ENCODE results near the gene UBE2H.
"Not testable (repeated sequence)": the region's sequence is repeated elsewhere in the genome, so short reads cannot be mapped to it uniquely, and the experiment has no call there.

UBE2H gene

GRCh38 chr7:129804890-129805719, 147.7 kb downstream of the UBE2H start:
- no peak for DNase-seq

DNA sequence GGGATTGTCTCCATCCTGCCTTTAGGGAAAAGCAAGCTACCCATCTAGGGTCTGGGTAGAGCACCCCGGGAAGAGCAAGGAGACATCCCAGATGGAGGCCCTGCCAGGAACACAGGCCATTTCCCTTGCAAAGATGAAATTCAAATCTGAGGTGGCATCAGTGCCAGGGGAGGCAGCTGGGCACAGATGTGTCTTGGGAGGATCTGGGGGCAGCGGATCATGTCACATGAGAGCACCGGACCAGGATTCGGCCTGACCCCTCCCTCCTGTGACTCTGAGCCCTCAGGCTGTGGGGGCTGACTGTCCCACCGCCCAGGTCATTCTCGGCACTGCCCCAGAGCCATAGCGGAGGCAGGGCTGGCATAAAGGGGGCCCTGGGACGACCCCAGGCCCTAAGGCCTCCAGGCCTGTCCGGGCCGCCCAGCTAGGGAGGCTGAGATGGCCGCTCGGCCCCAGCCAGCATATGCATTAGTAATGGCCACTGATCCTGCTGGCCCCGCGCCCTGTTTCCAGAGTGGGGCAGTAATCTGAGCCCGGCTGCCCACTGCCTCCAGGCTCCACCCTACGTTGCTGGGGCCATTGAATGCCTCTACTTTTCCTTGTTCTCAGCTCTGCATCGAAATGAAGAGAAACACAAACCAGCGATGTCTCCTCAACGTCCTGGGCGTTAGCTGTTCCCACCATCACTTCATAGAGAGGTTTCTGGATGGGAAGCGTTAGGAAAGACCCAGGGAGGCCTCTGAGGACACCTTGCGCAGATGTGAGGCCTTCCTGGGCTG, 148.5 kb downstream of the UBE2H start:
- no peak for DNase-seq

DNA sequence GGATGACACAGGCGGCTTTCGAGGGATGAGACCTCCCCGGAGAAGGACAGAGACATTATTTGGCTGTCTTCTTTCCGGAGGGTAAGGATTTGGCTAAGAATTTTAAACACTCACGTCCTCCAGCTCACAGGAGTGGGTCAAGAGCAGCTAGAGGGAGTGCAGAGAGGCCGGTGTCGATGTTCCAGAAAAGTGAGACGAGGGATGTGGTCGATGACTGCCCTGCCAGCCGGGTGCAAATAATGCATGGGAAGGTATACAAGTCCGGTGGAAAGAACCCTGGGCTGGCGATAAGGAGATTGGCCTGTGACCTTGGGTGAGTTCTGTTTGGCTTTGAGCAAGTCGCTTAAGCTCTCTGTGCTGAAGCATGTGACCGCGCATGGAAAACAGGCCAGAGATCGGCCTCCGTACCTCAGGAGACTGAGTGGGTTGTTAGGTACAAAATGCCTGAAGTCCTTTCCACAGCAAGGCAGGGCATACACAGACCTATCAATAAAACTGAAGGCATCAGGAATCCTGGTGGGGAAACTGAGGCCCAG, 149.1 kb downstream of the UBE2H start:
- no peak for DNase-seq

- no peak for DNase-seq
Measured at GRCh38 chr7:129801882-129802281, 150.9 kb downstream of the UBE2H start.

- no peak for DNase-seq
Measured at GRCh38 chr7:129800901-129801300, 151.9 kb downstream of the UBE2H start.

GRCh38 chr7:129799350-129799955, 153.3 kb downstream of the UBE2H start:
- no peak for DNase-seq

- DNase-seq: no peak
Measured at GRCh38 chr7:129798616-129799349, 154.0 kb downstream of the UBE2H start.

DNA sequence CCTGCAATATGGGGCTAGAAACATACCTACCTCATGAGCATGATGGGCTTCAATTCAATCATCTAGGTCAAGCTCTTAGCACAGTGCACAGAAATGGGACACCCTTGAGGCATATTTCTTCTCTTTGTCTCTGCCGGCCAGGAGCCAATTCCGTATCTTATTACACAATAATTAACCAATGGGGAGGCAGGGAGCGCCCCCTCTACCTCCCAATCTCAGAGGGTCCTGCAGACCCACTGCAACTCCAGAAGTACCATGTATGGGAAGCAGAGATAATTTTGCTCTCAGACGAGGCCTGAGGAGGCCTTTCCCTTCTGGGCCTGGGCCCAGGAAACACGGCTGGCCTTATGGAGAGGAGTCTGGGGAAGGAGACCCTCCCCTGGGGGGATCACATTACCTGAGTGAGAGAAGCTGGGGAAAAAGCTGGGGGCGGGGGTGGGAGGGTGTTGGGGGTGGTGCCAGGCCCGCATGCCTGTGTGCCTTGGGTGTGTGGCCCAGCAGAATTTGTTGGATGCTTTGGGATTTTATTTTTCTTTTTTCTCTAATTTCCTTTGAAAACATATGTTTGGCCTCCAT, 155.5 kb downstream of the UBE2H start:
- no peak for DNase-seq

DNA sequence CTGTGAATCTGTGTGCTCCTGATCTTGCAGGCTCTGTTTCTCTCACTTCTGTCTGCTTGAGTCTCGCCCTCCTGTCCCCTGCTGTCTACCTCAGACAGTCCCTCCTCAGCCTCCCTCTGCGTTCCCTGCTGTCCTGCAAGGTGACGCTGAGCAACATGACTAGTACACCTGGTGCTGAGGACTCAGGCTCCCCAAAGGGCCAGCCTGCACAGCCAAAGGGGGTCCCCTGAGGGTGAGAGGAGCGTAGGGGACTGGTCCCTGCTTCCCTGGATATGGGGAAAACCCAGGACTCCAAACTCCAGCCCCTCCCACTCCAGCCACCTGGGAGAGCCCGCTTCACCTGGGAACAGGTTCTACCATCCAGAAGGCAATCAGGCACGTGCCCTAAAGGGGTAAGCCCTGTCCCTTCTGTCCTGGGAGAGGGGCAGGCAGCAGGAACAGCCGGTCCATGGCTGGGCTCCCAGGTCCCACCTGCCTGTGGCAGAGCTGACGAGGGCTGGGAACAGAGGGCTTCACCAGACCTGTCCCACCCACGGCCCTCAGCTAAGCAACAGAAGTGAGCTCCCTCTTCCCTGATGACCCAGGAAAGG, 156.5 kb downstream of the UBE2H start:
- DNase-seq: no peak

DNA sequence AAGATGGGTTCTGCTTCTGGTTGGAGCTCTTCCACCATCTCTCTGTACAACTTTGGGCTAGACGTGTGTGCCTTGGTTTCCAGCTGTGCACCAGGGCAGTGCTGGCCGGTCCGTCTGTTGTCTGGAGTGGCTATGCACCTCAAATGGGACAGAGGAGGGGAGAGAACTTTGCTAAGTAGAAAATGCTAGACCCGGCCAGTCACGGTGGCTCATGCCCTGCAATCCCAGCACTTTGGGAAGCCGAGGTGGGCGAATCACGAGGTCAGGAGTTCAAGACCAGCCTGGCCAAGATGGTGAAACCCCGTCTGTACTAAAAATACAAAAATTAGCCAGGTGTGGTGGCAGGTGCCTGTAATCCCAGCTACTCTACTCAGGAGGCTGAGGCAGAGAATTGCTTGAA, 158.3 kb downstream of the UBE2H start:
- not testable (repeated sequence) for DNase-seq

DNA sequence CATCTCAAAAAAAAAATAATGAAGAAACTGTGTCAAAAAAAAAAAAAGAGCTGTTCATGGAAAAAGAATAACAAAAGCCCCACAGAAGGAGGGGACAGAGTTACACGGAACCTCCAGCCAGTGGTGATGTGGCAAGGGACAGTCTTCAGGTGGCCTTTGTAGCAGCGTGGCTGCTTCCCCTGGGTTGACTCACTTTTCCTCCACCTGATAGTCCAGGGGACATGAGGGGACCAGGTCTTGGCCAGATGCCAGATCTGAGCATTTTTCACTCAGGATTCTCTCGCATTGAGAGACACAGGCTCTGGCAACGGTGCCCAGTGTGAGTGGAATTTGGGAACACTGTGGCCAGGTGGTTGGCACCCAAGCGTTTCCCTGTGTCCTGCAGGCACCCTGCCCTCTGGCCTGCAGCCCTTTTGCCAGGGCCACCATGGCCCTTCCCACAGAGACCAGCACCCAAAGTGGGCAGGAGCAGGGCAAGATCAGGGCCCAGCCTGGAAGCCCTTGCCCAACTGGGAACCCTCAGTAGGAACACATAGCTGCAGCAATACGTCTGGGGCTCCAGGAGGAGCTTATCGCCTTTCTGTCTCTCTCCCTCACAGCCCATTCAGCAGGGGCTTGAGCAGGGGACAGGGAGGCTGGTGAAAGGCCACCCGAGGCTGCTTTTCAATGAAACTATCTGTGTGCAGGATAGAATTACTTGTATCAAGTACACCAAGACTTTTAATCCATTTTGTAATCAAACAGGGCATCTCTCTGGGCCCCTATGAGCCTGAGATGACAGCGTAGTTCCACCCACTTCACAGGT, 159.1 kb downstream of the UBE2H start:
- no peak for DNase-seq

DNA sequence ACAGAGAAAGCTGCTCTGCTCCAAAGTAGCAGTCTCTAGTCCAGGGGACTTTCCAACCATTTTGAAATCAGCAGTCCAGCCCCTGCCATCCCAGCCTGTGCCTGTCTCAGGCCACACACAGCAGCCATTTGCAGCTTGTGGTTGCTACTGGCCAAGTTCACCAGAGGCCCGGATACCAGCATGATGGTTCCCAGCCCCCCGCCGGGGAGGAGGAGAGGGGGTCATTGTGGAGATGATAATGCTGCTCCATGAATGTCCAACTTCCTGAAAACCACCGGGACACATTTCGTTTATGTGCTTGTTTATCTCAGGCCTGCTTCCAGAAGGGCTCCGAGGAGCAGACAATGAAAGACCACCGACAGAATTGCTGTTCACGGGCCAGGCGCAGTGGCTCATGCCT, 160.0 kb downstream of the UBE2H start:
- no peak for DNase-seq

DNA sequence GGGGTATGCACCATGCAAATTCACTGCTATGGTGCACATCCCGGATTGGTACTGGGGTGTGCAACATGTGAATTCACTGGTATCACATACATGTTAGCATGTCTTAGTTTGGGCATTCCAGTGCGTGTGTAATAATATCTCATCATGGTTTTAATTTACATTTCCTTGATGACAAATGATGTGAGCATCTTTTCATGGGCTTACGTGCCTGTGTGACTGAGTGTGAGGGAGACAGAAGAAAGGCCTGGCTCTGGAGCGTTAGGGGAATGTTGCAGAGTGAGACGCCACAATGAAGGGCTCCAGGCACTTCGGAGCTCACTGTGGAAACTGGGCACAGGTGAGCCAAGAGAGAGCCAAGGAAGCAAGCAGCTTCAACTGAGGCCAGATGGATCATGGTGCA, 162.6 kb downstream of the UBE2H start:
- DNase-seq: peak; percentile 53

DNA sequence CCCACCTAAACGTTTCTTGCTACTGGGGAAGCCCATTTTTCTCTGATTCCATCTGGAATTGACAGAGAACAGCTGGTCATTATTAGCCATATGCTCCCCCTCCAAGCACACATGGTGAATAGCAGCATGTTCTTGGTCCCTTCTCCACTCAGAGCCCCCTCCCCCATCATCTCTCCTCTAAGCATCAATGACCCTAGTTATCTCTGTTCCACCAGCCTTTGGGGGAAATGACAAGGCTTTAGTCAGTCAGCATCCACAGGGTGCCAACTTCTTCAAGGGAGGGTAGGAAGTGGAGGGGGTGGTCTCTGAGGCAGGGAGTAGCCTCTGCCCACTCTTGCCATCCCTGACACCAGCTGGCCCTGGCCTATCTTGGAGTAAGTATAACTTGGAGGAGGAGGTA, 163.1 kb downstream of the UBE2H start:
- DNase-seq: no peak

GRCh38 chr7:129789000-129789399, 163.8 kb downstream of the UBE2H start:
- no peak for DNase-seq

DNA sequence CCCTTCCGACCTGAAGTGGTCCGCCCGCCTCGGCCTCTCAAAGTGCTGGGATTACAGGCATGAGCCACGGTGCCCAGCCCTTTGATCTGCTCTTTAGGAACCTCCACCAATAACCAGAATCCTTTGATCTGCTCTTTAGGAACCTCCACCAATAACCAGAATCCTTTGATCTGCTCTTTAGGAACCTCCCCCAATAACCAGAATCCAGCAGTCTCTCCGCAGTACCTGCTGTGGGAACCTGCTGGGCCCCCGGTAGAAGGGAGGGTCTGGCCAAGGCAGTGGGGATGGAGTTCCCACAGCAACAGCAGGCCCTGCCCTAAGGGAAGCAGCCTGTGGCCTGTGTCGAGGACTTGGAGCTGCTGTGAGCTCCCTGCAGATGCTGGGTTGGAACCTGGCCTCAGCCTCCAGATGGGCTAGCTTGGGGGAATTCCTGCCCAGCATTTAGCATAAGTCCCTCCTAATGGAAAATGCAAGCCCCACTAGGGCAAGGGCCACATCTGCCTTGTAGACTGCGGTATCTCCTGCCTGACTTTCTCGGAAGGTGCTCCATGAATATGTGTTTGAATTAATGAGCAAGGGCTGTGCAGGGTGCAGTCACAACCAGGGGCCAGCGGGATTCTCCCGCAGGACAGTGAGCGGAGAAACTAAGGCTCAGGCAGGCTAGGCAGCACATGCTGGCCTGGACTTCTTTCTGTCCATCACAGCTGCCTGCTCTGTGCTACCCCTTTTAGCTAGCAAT, 165.8 kb downstream of the UBE2H start:
- no peak for DNase-seq

DNA sequence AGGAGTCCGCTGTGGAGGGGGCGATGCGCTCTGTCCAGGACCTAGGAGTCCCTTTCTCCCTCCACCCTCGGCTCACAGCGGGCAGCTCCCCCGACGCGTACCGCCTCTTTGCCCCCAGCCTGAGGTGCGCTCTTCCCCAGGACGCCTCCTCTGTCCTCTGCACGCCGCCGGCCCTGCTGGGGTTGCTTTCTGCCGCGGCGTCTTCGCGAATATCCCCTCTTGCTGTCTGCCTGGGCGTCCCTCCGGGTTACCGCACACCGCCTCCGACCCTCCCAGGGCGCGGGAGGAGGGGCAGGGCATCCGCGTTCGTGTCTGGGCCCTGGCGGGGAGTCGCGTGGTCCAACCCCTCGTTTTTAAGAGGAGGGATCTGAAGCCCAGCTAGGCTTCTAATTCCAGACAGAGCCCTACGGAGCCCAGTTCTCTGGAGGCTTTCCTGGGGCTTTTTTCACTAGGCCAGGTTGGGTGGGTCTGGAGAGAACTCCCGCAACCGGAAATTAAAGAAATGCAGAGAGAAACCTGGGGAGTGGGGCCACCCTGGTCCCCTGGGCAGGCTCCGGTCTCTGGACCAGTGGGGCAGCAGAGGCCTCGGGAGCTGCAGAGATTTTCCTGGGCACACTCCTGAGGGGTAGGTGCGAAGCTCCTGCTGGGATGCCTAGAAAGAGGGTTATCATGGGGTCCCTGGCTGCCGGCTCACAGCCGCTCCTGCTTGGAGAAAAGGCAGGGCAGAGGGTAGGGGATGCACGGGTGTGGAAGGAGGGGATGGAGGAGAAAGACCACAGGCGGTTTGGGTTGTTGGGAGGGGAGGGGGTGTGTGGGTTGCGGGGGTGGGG, 166.9 kb downstream of the UBE2H start:
- no peak for DNase-seq

DNA sequence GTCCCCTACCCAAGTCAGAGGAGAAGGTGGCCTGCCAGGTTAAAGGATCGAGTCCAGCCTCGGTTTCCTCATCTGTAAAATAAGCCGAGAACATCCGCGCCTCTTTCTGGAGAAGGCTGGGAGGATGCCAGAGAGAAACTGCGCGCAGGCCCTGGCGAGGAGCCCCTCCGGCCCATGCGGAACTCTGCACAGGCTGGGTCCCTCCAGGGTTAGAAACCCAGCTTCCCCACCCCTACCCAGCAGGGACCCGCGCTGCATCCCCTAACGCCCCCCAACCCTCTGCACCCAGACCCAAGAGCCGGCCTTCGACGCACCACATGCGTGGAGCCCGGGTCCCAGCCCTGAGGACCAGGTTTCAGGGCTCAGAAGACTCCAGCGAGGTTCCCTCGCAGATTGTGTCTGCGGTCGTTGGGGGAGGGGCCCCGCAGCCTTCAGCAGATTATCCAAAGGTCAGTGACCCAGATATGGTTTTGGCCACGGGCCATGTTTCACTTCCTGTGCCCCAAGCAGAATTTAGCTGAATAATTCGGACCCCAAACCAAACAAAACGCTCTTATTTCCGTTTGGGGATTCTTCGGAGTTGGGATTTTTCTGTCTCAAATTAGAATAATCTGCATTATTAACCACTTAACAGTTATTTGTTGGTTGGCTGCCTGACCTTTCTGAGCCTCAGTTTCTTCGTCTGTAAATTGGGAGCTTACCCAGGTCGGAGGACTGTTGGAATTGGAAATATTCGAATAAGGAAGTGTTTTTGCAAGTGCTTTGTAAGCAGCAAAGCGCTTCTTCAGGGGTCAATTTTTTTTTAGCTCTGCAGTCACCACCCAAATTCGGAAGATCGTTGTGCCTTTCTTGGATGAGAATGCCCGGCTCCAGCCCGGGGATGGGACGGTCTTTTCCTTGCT, 167.7 kb downstream of the UBE2H start:
- no peak for DNase-seq

DNA sequence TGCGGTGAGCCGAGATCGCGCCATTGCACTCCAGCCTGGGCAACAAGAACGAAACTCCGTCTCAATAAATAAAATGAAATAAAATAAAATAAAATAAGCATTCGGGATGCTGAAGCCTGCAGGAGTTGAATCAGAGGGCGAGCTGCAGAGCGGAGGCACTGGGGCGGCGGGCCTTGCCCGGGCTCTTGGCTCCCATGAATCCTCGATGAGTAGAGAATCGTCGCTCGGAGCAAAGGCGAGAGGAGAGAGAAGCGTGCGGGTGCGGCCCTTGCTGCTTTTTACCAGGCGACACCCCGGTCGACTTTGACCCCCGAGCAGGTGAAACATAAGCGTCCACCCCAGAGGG, 168.3 kb downstream of the UBE2H start:
- no peak for DNase-seq

All from EL (cell line).